ENCODE results near the gene VASH1. TPM values are rescaled to one million over a fixed set of nuclear protein-coding genes. Genes with fewer than 3 reads are reported as not detected.

Gene VASH1
- total RNA-seq, 1 donor from 2014 or later = 10.5 TPM

DNA sequence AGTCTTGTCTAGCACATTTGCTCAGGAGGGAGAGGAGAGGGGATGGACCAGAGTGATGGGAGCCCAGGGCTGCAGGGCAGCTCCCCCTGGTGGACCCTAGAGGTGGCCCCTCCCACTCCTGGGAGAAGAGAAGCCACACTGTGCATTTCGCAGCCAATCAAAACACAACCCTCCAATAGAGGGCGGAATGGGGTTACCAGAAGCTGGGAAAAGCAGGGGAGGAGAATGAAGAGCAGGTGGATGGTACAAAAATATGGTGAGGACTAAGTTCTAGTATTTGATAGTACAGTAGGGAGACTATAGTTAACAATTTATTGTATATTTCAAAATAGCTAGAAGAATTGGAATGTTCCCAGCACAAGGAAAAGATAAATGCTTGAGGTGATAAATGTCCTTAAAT, 23.6 kb downstream of the VASH1 start:
- peak; percentile 32 for DNase-seq

DNA sequence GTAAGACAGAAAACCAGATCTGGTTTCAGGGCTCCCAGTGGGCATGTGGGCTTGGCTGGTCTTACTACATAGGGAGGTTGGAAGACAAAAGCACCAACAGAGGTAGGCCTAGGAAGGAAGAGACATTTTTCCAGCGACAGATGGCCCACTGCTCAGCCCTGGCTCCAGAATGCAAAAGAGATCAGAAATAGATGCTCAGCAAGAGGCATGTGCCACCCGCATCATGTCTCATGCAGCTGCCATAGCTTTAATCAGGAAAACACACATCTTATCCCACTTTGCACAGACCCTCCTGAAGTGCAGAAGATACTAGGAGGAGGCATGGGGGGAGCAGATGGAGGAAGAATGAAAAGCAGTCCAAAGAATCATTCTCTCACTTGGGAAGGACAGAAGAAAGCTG, 25.3 kb downstream of the VASH1 start:
- no peak for DNase-seq

DNA sequence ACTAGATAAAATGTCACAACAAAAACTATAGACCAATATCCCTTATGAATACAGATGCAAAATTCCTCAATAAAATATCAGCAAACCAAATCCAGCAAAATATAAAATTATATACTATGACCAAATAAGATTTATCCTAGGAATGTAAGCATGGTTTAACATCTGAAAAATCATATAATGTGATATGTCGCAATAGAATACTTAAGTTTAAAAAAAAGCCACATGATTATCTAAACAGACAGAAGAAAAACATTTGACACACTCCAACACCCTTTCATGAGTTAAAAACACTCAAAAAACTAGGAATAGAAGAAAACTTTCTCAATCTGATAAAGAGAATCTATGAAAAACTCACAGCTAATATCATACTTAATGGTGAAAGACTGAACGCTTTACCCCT, 31.2 kb downstream of the VASH1 start:
- no peak for DNase-seq

DNA sequence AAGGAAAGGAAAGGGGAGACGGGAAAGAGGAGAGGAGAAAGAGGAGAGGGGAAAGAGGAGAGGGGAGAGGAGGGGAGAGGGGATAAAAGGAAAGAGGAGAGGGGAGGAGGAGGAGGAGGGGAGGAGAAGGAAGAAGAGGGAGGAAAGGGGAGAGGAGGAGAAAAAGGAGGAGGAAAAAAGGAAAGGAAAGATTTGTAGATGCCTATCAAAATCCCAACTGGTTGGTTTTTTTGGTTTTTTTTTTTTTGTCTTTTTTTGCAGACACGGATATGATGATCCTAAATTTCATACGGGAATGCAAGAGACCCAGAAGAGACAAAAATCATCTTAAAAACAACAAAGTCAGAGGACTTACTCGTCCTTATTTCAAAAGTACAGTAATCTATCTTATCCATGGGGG, 32.1 kb downstream of the VASH1 start:
- DNase-seq = no peak

DNA sequence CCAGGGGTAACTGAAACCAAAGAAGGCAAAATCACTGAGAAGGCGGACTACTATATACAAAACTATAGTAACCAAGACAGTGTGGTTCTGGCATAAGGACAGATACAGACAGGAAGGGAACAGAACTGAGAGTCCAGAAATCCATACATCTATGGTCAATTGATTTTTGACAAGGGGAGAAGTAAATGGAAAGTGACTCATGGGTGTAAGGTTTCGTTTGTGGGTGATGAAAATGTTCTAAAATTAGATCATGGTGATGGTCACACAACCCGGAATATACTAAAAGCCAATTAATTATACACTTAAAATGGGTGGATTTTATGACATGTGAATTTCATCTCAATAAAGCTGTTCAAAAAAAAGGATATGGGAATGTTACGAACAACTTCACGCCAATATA, 32.7 kb downstream of the VASH1 start:
- no peak for DNase-seq

DNA sequence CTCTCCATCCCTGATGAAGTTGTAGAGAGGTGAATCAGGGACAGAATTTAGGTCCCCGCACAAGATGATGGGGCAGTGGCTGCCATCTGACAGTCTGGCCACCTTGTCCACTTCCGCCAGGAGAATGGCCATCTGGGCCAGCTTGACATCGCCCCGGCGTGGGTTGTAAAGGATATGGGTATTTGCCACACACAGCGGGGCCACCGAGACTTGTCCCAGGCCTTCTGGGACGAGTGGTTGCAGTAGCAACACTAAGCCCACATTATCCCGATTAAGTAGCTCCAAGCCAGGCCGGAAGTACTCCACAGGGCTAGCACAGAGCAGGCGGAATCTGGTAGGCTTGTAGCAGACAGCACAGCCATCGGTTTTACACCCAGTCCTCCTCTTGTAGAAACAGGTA, 45.2 kb downstream of the VASH1 start:
- DNase-seq = no peak

DNA sequence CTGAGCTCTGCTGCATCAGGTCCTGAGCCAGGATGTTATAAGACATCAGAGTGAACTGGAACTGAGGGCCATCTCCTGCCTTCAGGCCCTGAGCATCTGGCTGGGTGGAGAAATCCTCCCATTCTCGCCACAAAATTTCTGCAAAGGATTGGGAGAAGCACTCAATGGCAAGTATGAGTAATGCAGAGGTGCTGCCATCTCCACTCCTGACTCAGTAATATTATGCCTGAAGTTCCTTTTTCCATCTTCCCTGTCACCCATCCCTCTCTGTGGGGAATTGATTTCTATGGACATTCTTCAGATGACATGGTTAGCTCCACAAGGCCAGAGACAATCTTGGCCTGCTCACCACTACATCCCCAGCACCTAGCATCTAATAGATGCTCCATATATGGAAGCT, 46.7 kb downstream of the VASH1 start:
- no peak for DNase-seq

DNA sequence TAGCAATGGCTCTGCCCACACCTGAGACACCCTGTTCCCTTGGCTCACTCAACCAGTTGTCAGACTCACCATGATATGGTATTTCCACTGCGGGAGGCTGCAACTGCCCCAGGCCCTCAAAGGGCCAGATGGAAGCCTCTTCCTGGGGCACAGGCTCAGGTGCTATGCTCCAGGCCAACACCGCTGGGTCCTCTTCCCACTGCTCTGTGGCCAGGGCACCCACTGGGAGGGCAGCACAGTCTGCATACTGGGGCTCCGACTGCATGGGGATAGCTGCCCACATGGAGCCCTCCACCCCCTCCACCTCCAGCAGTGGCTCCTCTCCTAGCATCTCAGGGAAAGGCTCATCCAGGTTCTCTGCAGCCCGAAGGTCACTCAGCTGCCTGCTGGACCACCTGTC, 47.7 kb downstream of the VASH1 start:
- no peak for DNase-seq

DNA sequence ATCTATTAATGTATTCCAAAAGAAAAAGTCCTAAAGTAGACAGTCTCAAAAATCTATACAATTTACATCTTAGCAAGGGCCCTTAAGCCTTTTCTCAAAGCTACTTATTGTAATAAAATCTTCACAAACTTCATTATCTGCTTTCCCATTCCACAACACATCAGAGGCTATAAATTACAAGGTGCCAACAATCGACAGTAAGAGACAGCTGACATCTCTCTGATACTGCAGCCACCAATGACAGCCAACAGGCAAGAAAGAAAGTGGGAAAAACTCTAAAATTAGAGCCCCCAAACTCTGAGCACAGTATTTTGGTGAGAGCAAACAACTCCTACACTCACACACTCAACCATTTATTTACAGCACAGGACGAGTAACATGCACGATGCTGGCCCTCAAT, 49.3 kb downstream of the VASH1 start:
- no peak for DNase-seq

DNA sequence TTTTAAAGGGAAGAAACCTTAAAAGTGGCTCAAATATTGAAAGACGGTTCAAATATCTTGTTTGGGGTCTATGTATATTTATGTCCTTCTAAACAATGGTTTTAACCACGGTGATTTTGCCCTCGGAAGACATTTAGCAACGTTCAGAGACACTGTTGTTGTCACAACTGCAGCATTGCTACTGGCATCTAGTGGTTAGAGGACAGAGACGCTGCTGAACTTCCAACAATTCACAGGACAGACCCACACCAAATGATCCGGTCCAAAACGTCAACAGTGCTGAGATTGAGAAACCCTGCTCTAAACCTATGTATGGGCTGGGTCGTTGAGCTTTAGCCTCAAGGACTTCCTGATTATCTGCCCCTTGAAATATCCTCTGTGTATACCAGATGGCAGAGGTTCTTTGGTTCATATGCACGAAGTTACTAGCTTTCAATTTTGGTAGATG, 49.7 kb downstream of the VASH1 start:
- peak; percentile 17 for DNase-seq

DNA sequence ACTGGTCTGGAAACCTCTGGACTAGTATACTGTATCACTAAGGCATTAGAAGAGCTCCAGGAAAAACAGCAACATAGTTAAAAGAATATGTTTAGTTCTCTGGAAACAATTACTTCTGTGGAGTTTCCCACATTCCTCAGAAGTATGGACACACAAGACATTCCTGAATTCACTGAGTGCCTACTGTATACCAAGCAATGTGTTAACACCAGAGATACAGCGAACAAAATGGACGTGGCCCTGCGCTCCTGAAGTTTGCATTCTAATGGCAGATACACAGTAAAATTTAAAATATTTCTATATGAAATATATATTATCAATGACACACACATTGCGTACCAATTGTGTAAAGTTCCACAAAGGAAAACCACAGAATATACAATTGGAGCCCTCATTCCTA, 50.3 kb downstream of the VASH1 start:
- DNase-seq = no peak

DNA sequence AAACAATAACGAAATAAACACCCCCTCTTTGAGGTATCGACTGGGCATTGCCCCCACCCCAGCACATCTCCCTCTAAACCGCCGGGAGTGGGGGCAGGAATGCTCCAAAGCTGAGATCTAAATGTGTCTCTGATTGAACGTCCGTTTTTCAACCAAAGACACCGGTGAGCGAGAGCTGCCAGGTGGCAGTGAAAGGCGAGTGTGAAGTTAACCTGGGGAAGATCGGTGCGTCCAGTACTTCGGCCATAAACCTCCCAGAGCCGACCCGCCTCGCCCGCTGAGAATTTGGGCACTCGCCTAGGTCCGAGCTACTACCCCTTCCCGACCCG, 50.8 kb downstream of the VASH1 start:
- DNase-seq = no peak

DNA sequence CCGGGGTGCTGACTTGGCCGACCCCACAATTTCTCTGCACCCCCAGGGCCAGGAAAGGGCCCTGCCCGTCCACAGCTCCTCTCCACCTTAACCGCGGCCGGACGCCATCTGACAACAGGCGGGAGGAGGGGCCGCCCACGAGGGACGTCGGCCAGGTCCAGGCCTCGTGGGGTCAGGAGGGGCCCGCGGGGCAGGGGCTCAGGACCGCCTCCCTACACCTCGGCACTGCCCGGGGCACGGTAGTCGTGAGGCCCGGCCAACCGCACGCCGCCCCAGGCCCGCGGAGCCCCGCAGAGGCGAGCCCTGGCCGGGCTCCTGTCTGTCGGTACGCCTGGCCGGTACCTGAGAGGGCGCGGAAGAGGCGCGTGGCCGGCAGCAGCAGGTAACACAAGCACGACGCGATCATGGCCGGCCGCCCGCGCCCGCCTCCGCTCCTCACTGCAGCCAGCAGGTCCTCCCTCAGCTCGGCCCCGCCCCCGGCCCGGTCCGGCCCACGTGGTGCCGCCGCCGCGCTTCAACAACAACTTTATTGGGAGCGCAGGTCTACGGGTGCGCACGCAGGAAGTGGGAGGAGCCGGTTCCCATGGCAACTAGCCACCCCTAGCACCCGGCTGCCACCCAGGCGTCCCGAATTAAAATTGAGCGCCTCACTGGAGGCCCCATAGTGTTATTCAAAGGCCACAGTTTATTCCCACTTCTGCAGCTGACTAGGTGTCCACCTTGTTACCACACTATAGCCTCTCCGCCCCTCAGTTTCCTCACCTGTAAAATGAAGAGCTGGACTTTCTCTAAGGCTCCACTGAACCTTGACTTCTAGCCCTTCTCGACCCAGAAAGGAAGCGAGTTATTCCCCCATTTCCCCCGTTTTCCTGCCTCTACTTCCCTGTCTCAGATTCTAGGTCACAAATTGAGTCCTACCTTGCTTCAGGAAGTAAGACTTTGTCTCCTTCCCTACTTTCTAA, 51.4 kb downstream of the VASH1 start, which contains the start of gene ANGEL1:
ANGEL1 (minus strand) TSS at position 461 of the 962 bp plus-strand sequence; CDS start at position 406, 55 bp downstream.
- peak; percentile 91 for DNase-seq

DNA sequence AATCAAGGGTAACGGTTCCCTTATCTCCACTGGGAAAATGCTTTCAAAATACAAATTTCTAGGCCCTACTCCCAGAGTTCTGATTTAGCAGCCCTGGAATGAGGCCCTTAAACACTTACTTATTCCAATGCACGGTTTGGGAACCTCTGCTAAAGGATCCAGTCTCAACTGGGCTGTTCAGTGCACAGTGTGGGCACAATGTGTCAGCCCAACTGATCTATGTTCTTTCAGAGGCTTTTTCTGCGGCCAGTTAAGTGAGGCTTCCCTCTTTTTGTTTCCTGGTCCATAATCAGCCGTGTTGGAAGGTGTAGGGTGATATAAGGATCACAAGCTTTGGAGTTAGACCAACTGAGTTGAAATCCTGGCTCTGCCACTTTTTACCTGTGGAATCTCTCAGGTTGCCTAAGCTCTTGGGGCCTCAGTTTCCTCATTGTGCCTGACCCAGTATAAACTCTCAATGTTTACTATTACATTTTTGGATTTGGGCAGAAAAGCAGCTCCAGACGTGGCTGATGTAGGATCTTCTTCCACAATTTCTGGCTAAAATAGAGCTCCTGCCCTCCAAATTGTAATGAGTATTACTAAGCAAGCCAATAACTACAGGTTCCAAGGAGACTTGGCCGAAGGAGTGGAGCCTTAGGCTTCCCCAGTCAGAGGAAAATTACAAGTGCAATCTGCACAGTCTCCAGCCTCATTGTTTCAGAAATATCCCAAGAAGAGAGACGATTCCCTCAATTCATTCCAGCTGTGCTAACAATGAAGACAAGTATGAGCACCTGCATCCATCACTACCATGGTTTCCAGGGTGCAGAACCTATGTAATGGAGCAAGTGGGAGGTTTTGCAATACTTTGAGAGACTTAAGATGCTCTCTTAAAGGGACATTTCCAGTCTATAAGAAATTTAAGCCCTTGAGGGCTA, 53.7 kb downstream of the VASH1 start:
- peak; percentile 70 for DNase-seq

DNA sequence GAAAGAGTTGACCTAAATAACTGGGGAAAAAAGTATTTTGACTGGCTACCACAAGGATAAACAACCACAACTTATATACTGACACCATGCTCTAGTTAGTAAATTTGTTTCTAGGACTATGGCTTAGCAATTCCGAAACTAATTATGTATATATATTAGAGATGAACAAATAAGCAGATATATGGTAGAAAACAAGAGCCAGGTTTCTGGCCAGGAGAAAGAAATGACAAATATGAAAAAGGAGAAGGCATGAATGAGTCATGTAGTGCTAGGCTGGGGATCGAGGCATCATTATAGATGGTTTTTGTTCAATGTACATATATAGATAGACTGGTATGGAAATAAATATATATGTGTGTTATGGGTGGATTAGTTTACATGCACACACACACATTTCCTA, 59.4 kb downstream of the VASH1 start:
- no peak for DNase-seq

DNA sequence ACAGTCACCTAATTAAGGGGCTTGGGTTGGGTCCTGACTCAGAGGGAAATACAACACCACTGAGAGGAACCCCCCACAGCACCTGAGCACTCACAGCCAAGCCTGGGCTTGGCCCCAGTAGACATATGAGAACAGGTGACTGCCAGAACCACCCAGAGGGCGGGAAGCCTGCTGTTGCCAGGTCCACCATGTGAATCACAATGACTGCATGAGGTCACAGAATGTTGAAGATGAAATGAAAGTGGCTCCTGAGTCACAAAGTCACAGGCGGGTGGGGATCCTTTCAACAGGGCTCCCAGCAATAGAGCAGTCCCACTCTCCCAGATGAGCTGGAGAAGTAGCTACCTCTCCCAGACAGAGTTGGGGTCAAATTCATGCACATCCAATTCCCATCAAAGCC, 64.9 kb downstream of the VASH1 start, which contains the start of gene LRRC74A:
LRRC74A (plus strand) TSS at position 287 of the 400 bp plus-strand sequence. CDS start 290 bp downstream, outside the sequence.
- no peak for DNase-seq

DNA sequence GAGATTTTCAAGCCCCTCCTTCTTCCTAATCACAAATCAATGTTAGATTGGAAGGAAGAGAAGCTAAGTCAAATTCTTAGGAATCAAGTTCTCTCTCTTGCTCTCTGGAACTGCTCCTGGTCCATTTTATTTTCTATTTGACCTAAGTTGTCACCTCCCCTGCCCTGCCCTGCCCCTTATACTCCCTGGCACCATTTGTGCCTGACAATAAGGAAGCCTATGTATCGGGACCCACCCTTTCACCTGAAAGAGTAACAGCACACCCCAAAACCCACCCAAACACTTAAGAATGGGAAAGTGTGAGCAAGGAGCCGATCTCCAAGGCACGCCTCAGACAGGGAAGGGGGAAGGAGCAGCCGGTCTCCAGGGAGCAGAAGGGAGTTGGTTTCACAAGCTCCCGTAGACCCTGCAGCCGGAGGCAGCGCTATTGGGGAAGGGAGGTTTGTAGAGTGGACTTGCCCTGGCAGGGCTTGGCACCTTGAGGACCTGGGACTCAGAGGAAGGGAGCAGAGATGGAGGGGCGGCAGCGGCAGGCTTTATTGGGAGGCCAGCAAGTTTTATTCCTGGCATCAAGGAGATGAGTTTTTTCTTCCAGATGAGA, 66.5 kb downstream of the VASH1 start:
- DNase-seq = no peak

DNA sequence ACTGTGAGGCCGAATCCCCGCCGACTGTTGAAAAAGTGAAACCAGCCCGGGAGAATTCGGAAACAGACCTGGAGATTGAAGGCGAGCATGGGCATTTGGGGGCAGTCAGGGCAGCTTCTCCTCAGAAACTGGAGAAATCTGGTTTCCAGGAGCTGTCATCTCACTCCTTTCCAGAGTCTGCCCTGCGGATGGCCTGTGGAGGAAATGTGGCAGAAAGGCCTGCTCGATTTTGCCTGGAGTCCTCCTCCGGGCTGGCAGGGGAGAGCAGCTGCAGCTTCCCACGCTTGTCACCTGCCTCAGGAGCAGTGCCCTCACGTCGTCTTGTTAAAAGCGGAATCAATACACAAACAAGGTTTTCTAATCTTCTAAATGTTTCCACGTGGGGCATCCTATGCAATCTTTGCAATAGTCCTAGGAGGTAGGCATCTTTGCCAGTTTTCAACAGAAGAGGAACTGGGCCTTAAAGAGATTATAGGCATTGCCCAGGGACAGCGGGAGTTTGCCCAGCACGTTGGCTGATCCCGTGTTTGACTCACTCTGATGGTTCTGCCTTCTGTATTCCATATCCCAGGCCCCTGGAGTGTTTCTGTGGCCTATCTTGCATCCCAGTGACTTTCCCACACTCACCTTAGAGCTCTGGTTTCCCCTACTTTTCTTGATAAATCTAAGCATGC, 67.2 kb downstream of the VASH1 start:
- DNase-seq = no peak

DNA sequence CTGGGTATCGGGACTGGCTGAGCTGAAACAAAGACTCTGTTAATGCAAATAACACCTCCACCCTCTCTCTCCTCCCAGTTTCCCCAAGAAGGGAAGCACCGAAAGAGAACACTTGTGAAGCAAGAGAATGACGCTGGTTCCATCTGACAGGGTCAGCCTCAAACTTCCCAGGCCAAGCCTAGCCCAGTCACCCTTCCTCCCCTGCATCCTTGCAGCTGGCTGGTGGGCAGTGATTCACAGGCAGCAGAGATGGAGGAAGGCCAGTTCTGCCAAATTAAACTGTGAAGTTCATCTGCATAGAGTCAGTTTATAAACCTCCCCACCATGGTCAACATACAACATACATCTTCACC, 67.7 kb downstream of the VASH1 start:
- no peak for DNase-seq

DNA sequence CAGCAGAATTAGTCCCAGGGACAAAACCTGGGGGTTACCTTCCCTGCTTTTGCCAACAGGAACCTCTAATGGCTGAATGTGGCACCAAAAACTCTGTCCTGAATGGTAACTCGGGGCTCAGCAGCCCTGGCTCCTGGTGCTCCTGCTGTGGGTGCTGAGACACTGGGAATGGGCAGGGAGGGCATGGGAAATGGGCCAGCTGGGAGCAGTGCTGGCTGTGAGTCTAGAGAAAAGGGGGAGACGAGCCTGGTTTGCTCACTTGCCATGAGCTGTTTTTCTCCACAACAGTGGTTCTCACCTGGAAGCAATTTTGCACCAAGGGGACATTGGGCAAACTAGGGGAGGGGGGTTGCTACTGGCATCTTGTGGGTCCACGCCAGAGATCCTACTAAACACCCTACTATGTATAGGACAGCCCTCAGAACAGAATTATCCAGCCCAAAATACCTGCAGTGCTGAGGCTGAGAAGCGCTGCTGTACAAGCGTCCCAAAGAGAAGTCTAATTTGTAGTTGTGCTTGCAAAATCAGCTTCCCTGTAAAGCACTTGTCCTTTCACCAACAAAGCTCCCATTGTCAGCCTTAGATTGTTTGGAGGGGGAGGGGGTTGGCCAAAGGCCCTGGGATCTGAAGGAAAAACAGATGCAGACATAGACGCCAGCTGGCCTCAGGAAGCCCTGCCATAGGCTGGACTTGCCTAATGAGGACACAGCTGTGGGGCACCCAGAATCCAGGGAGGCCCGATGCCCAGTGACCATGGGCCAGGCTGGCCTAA, 68.6 kb downstream of the VASH1 start:
- DNase-seq = peak; percentile 28

DNA sequence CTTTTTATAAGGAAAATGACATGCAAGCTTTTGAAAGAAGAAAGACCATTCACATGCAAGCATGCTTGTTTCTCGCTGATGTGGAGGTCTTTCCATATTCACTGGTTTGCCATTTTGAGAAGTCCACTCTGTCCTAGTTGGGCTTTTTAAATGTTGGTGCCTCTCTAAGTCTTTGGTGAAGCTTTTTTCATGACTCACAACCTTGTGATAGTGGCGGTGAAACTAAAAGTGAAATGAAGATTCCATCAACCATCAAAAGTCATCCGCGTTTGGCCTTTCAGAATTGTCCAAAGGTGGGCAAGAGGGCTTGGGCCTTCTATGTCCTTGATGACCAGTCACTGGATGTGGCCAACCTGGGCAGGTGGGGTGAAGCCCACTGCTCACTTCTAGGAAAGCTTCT, 69.3 kb downstream of the VASH1 start:
- DNase-seq = no peak

Measured in skin of body (tissue), 2 donors.